GM11168 (cell line): ENCODE data around the gene SORCS2.
"Not testable (repeated sequence)": the region's sequence is repeated elsewhere in the genome, so short reads cannot be mapped to it uniquely, and the experiment has no call there.

Source experiments
- in situ Hi-C: fragments of 300-500 bp; cut with MboI; formaldehyde crosslinking; loops from one replicate; pipeline ENCODE4 v1.12.0; 2022; ENCODE audit warnings: low sequenced_read_pairs; ENCODE audit not compliant: unreplicated experiment

The SORCS2 gene

DNA sequence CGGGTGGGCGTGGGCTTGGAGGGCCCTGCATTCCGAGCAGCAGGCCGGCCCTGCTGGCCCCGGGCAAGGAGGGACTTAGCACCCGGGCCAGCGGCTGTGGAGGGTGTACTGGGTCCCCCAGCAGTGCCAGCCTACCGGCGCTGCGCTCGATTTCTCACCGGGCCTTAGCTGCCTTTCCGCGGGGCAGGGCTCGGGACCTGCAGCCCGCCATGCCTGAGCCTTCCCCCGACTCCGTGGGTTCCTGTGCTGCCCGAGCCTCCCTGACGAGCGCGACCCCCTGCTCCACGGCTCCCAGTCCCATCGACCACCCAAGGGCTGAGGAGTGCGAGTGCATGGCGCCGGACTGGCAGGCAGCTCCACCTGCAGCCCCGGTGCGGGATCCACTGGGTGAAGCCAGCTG is 22.8 kb downstream of the SORCS2 start:
- in situ Hi-C loops, result not testable (repeated sequence)

DNA sequence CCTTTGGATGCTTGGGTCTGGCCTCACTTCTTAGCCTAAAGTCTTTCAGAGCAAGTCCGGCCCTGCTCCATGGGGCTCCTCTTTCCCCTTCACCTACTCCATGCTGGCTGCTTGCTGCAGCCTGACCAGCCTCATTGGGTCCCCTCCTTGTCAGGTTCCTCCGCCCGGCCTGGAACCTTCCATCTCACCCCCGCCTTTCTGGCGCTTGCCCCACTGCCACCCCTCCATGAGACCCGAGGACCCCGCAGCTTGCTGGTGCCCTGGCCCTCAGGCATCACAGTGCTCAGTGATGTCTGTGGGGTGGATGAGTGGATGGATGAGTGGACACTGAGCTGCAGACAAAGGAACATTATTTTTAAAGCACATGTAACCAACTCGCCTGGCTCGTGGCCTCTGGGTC is 24.7 kb downstream of the SORCS2 start:
- in situ Hi-C loops, result no loop called here

DNA sequence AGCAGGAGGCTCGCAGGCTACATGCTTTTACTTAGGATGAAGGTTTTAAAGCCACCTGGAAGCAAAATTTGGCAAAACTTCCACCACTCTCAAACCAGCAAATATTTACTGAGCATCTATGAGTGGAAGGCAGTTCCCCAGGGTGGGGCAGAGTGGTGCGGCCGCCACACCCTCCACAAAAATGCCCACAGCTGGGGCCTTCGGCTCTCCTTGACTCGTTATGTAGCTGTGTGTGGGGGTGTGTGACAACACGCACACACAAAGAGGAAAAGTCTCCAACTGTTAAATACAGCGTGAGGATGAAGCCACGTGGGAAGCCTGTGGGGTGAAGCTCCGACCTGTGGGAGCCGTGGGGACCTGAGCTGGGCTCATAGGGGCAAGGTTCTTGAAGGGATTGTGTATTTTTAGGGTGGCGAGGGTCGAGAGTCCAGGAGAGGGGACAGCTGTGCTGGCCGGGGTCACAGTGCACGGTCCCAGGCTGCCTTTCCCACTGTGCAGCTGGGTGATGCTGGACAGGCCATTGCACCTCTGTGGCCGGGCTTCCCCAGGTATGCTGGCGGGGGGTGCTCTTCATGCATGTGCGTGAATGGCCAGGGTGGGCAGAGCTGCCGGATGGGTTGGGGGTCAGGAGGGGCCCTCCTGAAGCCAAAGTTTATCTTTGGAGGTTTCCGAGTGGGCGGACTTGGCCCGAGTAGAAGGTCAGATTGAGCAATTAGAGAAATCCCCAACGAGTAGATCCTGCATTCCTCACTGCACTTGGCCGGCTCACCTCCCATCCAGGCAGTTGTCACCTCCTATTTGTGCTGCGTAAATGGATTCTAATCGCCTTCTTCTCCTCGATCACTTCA is 25.4 kb downstream of the SORCS2 start:
- in situ Hi-C loops, result no loop called here

DNA sequence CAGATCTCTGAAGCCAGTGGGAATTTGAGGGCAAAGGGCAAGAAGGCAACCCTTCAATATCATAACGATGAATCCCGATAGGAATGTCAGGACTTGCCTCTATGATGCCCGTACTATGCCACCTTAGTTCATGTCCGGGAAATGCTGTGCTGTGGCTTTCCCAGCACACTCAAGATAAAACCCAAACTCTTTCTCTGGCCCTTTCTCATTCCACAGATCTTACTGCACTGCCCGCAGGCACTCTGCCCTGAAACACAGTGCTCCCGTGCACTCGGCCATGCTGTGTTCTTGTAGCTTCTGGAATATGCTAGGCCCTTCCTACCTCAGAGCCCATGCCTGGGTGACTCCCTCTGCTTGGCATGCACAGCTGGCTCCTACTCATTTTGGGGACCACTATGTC is 26.3 kb downstream of the SORCS2 start:
- in situ Hi-C loops, result no loop called here

DNA sequence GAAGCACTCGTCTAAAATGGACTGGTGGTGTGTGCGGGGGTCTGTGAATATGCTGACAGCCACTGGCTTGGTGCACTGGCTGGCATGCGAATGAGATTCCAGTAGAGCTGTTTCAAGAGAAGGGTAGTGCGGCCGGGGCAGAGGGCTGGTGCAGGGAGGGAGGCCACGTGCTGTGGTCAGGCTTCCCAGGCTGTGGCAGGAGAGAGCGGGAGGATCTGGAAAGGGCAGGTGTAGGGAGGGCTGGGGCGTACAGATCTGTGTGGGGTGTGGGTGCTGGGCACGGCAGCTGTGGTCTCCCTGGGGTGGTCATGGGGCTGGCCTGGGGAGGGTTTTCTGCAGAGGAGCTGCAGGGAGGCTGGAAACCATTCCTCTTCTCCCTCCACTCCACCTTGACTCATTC is 30.2 kb downstream of the SORCS2 start:
- in situ Hi-C loops, result no loop called here

DNA sequence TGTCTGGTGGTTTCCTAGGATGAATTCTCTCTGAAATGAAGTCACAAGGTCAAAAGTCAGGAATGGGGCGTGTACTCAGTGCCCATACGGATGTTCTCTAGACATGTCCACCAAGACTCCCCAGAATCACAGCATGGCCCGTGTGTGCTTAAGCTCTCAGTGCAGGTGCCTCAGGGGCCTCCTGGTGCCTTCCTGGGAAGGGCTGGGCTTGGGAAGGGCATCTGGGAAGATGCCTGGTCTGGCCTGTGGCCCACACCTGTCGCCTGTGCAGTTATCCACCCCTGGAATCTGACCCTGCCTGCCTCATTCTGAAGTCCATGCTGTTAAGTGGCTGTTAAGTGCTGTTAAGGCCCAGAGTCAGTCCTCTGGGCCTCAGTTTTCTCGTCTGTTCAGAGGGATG is 31.2 kb downstream of the SORCS2 start:
- in situ Hi-C loops, result no loop called here

DNA sequence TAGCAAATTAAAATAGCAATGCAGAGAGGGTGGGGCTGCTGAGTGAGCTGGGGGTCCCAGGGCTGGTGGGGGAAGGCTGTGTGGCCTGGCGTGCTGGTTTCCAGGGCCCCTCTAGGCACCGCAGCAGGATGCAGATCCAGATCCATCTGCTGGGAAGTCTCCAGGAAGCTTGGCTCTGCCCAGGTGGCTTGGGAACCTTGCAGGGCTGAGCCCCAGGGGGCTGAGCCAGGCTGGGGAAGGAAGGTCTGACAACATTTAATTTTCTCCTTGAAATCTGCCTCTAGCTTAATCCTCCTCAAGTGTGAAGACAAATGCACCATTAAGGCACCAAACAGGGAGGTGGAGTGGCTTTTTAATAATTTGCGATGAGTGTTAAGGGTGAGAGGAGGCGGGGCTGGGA is 31.7 kb downstream of the SORCS2 start:
- in situ Hi-C loops, result no loop called here

DNA sequence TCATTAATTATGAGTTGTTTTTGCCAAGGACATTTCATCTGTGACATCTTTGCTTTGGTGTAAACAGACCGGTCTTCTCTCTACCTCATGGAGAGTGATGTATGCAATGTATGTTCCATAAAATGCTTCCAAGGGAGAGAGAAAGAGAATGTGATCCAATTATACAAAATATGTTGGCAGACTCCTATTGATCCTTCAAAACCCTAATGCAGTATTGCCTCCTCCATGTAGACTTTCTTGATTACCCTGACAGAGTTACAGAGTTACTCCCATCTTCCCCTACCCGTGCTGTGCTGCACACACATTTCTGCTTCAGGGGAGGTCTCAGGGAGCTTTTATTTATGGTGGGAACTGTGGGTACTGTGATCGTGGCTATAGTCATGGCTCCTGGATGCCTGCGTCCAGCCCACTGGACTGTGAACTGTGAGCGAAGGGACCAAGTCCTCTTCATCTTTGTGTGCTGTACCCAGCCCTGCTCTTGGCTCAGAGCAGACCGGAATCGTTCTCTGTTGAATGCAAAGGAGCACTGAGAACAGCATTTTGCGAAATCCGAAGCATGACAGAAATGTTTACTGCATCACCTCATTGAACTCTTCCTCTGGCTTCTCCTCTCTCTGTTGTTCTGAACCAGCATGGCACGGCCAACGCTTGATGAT is 32.7 kb downstream of the SORCS2 start:
- in situ Hi-C loops, result no loop called here

DNA sequence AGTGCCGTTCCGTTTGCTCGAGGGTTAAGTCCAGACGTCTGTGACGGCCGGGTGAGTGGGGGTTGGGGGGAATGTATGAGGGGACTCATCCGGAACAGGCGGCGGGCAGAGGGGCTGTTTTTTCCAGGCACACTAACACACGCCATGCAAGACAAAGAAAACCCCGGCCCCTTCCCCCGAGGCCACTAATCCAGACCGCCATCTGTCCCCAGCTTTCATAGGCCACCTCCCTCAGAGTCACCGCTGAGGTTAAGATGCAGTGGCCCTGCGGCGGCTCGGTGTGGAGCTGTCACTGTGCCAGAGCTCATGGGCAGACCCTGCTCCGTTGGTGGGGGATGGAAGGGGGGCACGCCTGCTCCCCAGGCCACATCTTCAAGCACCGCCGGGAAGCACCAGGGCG is 34.1 kb downstream of the SORCS2 start:
- in situ Hi-C loops, result no loop called here

DNA sequence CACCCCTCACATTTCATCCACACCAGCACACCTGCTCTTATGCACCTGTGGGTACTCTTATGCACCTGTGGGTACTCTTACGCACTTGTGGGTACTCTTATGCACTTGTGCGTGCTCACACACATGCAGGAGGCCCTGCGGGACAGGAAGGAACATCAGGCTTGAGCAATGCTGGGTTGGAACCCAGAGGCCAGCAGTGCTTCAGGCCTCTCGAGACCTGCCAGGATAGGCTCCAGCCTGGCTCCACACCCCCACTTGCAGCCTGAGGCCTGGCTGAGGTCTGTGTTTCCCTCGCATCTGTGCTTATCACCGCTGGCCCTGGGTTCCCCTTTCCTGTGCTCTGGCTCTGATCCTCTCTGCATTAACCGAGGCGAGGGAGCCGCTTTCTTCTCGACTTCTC is 34.7 kb downstream of the SORCS2 start:
- in situ Hi-C loops, result no loop called here

DNA sequence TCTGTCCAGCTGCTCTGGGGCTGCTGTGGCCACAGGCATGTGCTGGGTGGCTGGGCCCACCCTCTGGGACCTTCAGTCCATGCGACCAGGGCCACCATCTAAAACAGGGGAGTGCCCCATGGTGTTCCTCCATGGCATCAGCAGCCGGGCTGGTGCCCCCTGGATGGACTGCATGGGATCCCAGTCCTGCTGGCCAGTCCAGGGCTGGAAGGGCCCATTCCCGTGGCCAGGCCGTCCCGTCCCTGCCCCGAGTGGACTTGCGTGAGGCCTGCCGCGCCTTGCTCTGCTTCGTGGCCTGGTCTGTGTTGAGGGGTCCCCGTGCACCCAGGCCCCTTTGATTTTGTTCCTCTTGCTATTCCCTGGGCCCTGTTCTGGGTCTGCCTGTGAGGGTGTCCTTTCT is 36.4 kb downstream of the SORCS2 start:
- in situ Hi-C loops, result no loop called here

DNA sequence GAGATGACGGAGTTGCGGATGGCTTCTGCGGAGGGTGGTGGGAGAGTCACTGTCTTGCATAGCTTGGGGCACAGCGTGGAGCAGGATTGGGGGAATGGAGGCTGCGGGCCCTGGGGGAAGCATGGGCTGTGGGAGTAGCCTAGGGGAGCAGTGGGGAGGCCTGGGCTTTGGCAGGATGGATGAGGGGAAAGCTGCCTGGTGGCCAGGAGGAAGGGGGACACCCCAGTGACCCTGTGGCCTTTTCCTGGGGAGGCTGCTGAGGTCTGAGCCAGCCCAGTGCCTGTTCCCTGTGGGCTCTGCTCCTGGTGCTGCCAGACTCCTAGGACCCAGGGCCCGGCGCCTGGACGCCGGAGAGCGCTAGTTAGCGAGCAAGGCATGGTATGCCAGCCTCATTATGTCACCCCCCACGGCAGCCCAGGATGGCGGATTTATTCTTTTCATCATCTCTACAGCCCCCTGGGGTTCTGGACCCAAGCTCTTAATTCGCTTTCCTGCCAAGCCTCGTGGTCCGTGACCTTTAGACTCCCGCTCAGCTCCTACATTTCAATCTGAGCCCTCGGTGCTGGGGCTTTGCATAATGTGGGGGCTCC is 39.8 kb downstream of the SORCS2 start:
- in situ Hi-C loops, result no loop called here

DNA sequence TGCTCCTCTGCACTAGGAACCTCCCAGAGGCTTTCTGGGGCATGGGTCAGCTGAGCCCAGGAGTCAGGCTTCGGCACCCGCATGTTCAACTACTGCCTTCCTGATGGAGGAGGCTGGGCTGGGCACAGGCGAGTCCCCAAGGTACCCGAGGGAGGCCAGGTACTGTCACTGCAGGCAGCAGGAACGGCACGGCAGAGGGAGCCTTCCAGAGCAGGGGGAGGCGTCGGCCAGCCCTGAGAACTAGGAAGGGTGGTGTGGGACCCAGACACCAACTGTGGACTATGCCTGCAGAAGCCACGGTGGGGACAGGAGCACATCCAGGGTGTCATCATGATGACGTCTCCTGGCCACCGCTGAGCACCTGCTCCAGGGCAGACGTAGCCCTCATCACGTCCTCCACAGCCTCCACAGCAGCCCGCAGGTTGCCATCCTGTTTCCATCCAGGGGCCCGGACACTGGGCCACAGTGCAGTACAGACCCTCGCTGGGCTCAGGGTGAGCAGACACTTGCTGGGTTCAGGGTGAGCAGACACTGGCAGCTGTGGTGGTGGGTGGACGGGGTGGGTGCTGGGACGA is 40.8 kb downstream of the SORCS2 start:
- in situ Hi-C loops, result no loop called here

DNA sequence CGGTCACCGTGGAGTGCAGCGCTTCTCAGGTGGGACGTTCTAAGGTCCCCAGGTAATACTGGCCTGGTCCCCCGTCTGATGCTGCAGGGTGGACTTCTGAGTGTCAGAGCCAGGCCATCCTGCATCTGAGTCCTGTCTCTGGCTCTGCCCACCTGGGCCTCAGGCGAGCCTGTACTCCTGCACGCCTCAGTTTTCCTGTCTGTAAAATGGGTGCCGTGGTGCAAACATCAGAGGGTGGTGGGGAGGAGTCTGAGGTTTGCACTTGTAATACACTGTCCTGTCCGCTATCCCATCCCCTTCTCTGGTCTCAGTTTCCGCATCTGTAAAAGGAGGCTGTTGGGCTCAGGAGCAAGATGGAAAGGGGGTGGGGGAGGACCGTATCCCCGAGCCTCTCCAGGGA is 41.3 kb downstream of the SORCS2 start:
- in situ Hi-C loops, result no loop called here

DNA sequence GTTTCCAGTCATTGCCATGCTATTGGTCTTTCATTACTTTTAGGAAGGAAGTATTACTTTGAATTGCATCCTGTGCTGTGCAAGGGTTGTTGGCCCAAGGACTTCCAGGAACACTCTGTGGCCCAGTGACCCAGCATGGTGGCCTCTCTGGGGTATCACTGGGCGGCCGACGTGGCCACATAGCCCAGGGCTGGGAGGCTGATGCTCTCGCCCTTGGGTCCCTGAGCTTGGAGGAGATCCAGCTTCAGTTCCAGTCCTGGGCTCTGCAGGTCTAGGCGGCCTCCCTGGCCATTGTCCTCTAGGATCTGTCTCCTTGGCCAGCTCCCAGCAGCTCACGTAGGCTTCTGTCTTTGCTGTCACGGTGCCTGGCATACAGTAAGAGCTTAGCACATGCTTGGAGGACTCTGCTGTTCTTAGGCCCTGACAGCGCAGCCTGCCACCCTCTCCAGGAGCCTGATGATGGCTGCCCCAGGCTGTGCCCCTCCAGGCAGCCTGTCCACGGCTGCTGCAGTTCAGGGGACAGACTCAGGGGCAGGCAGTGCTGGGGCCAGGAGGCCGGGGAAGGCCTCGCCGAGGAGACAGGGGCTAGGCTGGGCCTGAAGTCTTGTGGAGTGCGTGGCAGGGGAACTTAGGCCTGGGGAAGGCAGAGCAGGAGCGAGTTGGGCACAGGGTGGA is 42.2 kb downstream of the SORCS2 start:
- in situ Hi-C loops, result no loop called here

DNA sequence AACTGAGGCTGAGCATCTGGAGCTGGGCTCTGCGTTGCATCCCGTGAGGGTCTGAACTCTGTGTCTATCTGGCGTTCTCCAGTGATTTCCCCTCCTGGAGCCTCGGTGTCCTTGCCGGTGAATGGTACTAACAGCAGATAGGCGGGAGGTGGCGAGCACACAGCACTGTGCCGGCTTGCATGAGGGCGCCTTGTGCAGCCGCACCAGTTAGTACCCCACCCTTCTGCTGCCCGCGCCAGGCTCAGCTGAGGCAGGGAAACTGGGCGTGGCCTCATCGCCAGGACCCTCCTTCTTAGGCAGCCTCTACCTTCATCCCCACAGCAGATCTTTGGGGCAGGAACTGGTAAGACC is 42.7 kb downstream of the SORCS2 start:
- in situ Hi-C loops, result no loop called here

DNA sequence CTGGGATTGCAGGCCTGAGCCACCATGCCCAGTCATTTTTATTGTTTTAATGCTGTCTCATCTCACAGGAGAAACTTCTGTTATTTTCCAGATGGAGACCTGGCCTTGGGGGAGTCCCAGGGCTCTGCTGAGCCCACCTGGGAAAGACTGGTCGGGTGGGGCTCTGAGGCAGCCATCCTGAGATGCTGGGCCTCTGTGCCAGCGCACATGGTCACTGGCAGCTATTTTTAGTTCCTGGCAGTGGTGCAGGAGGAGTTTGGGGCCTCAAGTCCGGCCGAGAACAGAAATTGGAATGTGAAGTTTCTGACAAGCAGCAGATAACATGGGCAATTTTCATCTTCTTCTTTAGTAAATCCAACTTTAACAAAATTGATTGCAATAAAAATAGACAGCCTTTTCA is 44.5 kb downstream of the SORCS2 start:
- in situ Hi-C loops, result no loop called here

DNA sequence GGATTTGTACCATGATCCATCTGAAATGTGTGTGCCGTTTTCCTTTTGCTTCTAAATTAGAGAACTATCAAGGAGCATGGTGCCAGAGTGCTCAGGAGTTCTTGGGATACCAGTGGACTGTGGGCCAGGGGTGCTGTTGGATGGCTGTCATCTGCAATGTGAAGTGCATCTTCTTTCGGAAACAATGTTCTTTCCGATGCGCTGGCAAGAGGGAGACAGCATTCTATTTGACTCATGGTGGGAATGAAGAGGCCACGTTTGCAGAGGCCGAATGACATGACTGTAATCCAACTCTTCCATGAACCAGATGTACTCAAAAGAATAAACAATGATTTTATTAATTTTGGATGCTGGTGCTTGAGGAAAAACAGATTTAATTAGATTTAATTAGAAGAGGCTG is 45.5 kb downstream of the SORCS2 start:
- in situ Hi-C loops, result no loop called here

DNA sequence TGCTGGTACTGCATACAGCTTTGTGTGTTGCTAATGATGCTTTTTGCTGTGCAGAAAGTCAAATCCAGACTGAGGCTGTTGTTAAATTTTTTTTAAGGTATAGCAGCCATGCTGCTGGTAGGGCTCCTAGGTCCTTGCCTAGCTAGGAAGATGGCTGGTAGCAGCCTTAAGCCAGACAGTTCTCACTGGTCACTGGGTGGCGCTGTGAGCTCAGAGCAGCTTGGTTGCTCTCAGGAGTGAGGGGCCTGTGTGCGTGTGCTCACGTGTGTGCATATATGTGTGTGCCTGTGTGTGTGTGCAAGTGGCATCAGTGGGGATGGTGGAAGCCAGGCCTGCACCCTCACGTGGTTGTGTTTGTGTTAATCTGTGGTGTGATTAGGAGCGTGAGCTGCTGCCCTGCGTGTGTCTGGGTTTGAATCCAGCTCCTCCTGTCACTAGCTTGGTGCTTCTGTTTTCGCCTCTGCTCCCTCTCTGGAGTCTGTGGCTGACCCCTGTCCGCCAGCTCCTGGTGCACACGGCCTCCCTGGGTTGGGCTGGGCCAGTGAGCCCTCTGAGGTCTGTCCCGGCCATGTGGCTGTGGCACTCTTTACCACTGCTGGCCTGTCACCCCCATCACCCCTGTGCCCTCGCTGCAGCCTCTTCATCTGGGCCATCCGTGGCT is 46.1 kb downstream of the SORCS2 start:
- in situ Hi-C loops, result no loop called here

DNA sequence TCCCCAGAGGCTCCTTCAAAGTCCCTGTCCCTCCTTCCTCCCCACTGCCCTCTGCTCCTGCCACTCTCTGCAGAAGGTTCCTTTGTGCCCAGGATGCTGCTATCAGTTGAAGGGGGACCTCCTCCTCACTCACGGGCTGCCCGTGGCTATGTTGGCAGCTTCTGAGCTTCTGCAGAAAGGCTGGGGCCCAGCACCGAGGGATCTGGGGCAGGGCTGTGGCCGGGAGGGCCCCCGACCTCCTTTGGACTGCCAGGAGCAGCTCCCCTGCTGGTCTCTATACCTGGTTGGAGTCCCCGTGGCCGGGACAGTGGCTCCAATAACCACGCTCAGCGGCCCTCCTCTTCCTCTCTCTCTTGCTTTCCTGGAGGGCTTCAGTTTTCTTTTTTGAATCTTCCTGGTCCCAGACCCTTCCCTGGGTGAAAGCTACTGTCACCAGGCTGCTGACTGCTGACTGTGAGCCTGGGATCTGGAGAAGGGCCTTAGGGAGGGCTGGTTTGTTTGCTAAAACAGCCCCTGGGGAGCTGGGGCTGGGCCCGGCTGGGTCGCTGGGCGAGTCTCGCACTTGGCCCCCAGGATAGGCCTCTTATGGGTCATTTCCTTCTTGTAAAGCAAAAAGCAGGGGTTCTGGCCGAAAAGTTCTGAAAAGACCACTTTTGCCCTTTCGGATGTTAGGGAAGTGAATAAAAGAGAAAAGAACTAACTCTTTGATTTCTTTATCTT is 46.9 kb downstream of the SORCS2 start:
- in situ Hi-C loops, result no loop called here
